Endothelial cell of coronary artery (primary cell): Measurements from ENCODE around the gene GNA15. TPM values are rescaled to one million over a fixed set of nuclear protein-coding genes. Genes with fewer than 3 reads are reported as not detected.

Experiments used
- total RNA-seq: library from RNA; depleted of rRNA; stranded (reverse); fragments of >200 nt; gene quantifications from 2 replicates; pipeline ENCODE4 v1.2.3, GENCODE V29; 2014

Gene GNA15
- under 0.01 TPM in 1 of 2 replicates, not detected in the other for total RNA-seq

GRCh38 chr19:3135961-3136683 lies at the start of gene GNA15:
TSS of gene GNA15 (plus strand) at chr19:3136033. CDS start at chr19:3136451, 418 bp downstream.

GRCh38 chr19:3178377-3178972 lies 42.6 kb downstream of the GNA15 start, which contains the start of gene S1PR4:
TSS of gene S1PR4 (plus strand) at chr19:3178769. CDS start at chr19:3178793, 24 bp downstream.

DNA sequence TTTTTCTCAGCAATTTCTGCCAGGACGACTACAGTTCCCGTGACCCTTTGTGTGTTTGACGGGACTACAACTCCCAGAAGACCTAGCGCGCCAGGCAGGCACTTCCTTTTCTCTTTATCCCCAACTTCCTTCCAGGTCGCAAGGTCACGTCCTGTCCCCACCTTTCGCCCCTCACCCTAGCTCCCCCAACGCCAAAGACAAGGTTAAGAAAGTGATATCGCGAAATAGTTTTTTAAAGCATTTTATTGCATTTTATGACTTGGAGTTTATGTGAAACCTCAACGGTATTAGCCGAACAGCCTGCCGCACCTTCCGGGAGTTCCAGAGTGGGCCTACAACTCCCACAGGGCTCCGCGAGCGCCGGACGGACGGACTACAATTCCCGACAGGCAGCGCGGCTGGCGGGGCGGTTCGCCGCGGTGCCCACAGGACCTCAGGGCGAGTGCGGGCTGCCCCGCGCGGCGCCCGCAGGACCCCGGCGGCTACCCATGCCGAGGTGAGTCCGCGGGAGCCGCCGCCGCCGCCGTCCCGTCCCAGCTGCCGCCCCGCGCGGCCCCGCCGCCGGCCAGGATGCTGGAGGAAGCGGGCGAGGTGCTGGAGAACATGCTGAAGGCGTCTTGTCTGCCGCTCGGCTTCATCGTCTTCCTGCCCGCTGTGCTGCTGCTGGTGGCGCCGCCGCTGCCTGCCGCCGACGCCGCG lies 49.8 kb downstream of the GNA15 start, which contains the start of gene NCLN:
Gene NCLN (plus strand): TSS at position 470 of the 699 bp plus-strand sequence. CDS start 101 bp downstream, at position 571.

Other genes starting within 250 kb of the GNA15 start
- gene ZNF57, start 235.1 kb upstream of the GNA15 start, total RNA-seq = 4.4 and 4.6 TPM in 2 replicates
- gene ZNF77, start 191.1 kb upstream of the GNA15 start, total RNA-seq = 7.6 and 10.4 TPM in 2 replicates
- 0.99 and 4.5 TPM in 2 replicates for gene TLE6, start 158.5 kb upstream of the GNA15 start, total RNA-seq
- 11.8 and 47.5 TPM in 2 replicates for gene TLE2, start 106.8 kb upstream of the GNA15 start, total RNA-seq
- 148 and 183 TPM in 2 replicates for gene TLE5, start 73.5 kb upstream of the GNA15 start, total RNA-seq
- 84.1 and 92.1 TPM in 2 replicates for gene GNA11, start 41.7 kb upstream of the GNA15 start, total RNA-seq
- gene S1PR4, start 42.7 kb downstream of the GNA15 start, total RNA-seq = 0.47 and 1.1 TPM in 2 replicates
- gene NCLN, start 49.9 kb downstream of the GNA15 start, total RNA-seq = 50.9 and 60.7 TPM in 2 replicates
- not detected in 2 replicates for gene CELF5, start 88.6 kb downstream of the GNA15 start, total RNA-seq
- gene NFIC, start 230.6 kb downstream of the GNA15 start, total RNA-seq = 24.3 and 43.8 TPM in 2 replicates